WERI-Rb-1 (cell line): Measurements from ENCODE around the gene MTF1.

Source experiments
- DNase-seq: peaks from one replicate; pipeline ENCODE4 v3.0.0-alpha.2; 2020
- H3K27ac ChIP-seq: fragments of 250-450 bp; sonication (Bioruptor Pico); 2 replicates; pipeline ENCODE4 v1.5.1; 2020; ENCODE audit warnings: mild to moderate bottlenecking, moderate library complexity
- H3K27me3 ChIP-seq: fragments of 250-450 bp; sonication (Bioruptor Pico); 2 replicates; pipeline ENCODE4 v1.5.1; 2021; ENCODE audit warnings: mild to moderate bottlenecking, low read depth, moderate library complexity; ENCODE audit not compliant: insufficient read depth, severe bottlenecking
- H3K36me3 ChIP-seq: fragments of 250-450 bp; sonication (Bioruptor Pico); 2 replicates; pipeline ENCODE4 v1.5.1; 2020; ENCODE audit warnings: mild to moderate bottlenecking, moderate library complexity
- H3K4me3 ChIP-seq: 2 replicates; pipeline ENCODE4 v1.5.1; 2011; ENCODE audit warnings: low read depth, mild to moderate bottlenecking, control low read depth, low read length
- H3K9me3 ChIP-seq: fragments of 250-450 bp; sonication (Bioruptor Pico); 2 replicates; pipeline ENCODE4 v1.5.1; 2021; ENCODE audit warnings: mild to moderate bottlenecking, moderate library complexity; ENCODE audit not compliant: severe bottlenecking
- TF ChIP-seq, protein P1 (sequence below): IDR thresholded peaks from 2 replicates; pipeline ENCODE4 v1.5.1; 2011; ENCODE audit warnings: low read depth, mild to moderate bottlenecking, control low read depth, inconsistent platforms, low read length

The MTF1 gene

DNA sequence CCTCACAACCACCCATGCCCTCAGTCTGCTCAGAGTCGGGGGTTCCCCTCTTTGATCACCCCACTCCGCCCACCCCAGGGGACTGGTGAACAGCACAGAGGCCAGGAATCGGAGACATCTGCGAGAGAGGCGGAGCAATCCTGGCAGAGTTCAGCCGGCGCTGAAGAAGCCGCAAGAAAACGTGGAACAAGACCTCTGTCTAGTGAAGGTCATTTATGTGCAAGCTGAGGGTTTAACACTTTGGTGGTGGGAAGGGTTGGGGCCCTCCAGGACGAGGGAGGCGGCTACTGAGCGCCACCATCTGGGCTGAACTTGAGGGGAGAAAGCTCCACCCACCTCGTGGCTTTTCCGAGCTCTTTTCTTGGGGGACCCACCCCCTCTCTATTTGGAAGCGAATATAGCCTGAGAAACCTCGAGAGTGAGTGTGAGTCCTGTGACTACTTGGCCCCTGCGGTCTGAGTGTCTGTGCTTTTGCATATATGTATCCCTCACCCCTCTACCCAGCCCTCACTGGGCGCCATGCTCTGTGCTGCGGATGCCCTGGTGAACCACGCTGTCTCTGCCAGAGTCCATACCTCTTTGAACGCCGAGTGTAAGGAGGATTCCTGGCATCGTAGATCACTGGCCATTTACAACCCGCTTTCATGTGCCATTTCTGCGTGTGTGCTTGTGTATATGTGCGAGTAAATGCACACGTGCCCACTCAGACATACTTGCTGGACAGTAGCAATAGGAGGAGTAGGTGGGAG, 93.3 kb downstream of the MTF1 start:
- Histone ChIP-seq H3K9me3 (no peaks in the 10 kb centered on the region), H3K36me3 (no peaks in the 10 kb centered on the region), H3K27me3 (peaks cover 13% of the 10 kb centered on the region), H3K27ac (no peak overlapping the region), H3K4me3 (peak overlapping the region; percentile 51)
- peak; percentile 77 for DNase-seq
- TF ChIP-seq, protein P1, sequence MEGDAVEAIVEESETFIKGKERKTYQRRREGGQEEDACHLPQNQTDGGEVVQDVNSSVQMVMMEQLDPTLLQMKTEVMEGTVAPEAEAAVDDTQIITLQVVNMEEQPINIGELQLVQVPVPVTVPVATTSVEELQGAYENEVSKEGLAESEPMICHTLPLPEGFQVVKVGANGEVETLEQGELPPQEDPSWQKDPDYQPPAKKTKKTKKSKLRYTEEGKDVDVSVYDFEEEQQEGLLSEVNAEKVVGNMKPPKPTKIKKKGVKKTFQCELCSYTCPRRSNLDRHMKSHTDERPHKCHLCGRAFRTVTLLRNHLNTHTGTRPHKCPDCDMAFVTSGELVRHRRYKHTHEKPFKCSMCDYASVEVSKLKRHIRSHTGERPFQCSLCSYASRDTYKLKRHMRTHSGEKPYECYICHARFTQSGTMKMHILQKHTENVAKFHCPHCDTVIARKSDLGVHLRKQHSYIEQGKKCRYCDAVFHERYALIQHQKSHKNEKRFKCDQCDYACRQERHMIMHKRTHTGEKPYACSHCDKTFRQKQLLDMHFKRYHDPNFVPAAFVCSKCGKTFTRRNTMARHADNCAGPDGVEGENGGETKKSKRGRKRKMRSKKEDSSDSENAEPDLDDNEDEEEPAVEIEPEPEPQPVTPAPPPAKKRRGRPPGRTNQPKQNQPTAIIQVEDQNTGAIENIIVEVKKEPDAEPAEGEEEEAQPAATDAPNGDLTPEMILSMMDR = peak; percentile 76

DNA sequence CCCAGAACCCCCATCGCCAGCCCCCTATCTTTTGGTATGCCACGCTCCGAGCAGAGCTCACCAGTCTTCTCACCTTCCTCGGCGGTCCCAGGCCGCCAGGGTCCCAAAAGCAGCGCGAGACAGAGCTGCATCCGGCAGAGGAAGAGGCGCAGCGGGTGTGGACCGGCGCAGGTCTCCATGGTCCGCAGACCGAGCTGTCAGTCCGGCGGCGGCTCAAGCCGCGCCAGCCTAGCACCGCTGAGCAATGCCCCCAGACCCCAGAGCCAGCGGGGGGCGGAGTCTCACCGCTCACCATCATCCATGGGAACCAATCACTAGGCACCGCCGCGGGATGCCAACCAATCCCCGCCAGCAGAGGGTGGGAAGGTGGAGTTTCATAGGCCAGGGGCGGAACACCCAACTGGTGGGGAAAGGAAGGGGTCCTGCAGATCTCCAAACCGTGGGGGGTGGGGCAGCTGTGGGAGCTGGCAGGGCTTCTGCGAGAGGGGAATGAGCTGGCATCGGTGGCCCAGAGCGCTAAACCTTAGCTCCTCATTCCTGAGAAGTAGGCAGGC, 94.4 kb downstream of the MTF1 start, which contains the start of gene EPHA10:
Gene EPHA10 (minus strand): TSS at position 233 of the 554 bp plus-strand sequence. CDS start 54 bp downstream, at position 179.
- peaks cover 13% of the 10 kb centered on the region for H3K27me3 ChIP-seq
- no peak within 1 kb of the TSS for H3K27ac ChIP-seq
- H3K36me3 ChIP-seq = no peaks in the 10 kb centered on the region
- DNase-seq = peak; percentile 91
- TF ChIP-seq, protein P1 = no peak
- no peaks in the 10 kb centered on the region for H3K9me3 ChIP-seq
- H3K4me3 ChIP-seq = peak within 1 kb of the TSS; percentile 51

DNA sequence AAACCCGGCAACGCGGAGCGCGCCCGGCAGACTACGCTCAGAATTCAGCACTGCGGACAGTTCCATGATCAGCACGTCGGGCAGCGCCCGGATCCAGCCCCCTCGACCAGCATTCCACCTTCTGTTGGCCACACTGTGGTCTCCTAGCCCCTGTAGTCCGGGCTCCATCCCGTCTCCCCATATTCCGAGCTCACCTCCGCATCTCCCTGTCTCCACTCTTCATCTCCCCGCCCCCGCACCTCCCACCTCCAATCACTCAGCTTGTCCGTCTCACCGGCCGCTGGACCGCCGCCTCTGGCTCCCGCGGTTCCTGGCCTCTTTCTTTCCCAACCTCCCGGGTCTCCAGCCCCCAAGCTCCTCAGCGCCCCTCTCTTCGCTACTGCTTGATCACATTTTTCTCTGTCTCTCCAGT, 95.0 kb downstream of the MTF1 start:
- Histone ChIP-seq H3K4me3 (peak overlapping the region; percentile 51), H3K36me3 (no peaks in the 10 kb centered on the region), H3K27me3 (peaks cover 13% of the 10 kb centered on the region), H3K27ac (no peak overlapping the region), H3K9me3 (no peaks in the 10 kb centered on the region)
- TF ChIP-seq, protein P1 = no peak
- peak; percentile 48 for DNase-seq

DNA sequence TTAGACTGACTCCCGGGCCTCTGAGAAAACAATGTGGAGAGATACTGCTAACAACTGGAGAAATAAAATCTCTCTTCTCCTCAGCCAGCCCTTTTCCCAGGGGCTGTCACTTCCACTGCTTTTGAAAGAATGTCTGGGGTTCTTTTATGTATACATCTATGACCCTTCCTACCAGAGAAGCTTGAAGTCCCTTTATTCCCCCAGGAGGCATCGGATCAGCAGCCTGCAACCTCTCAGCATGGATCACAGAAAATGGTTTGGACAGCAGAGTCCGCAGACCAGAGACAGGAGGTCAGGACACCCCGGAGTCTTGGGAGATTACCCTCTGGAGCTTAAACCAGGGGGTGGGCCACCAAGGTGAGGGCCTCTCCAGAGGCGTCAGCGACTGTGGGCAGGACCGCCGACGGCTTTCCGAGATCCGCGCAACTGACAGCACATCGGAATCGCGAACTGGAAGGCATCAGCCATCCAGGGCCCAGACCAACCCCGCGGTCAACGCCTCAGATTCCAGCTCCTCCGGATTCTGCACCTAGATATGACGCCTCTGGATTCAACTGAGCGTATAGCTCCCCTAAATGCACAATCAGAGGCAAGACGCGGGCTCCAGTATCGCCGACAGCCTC, 95.5 kb downstream of the MTF1 start:
- DNase-seq = peak; percentile 60
- TF ChIP-seq, protein P1 = no peak
- Histone ChIP-seq H3K4me3 (peak overlapping the region; percentile 51), H3K27me3 (peaks cover 13% of the 10 kb centered on the region), H3K36me3 (no peaks in the 10 kb centered on the region), H3K27ac (no peak overlapping the region), H3K9me3 (no peaks in the 10 kb centered on the region)

DNA sequence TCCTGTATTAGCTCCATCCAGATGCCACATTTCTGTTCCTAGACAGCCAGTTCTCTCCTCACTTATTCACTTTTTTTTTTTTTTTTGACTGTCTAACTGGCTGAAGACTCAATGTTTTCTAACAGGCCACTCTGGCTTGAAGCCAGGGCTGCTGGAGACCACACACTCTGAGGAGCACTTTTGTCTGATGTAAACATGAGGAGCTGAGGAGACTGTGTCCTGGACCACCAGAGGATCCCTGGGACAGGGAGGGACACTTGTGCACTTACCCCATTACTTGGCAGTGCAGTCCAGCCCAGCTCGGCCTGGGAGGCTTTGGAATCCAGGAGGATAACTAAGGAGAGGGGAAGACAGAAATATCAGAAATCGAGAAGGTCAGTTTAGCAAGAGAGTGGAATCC, 96.9 kb downstream of the MTF1 start:
- no peak for DNase-seq
- peaks cover 13% of the 10 kb centered on the region for H3K27me3 ChIP-seq
- TF ChIP-seq, protein P1 = no peak
- no peak overlapping the region for H3K27ac ChIP-seq
- H3K4me3 ChIP-seq = no peak overlapping the region
- H3K9me3 ChIP-seq = no peaks in the 10 kb centered on the region
- no peaks in the 10 kb centered on the region for H3K36me3 ChIP-seq
